Colonic mucosa (tissue), 4 donors: ENCODE data around the gene GSE1. TPM values are rescaled to one million over a fixed set of nuclear protein-coding genes. Genes with fewer than 3 reads are reported as not detected.

Experiments
- DNase-seq: peaks from one replicate; pipeline ENCODE4 v3.0.0-alpha.2; 2020
- H3K27ac ChIP-seq: fragments of 200-600 bp; one replicate; pipeline ENCODE4 v1.8.0; 2021
- H3K27me3 ChIP-seq: fragments of 200-600 bp; one replicate; pipeline ENCODE4 v1.8.0; 2021
- H3K36me3 ChIP-seq: fragments of 200-600 bp; one replicate; pipeline ENCODE4 v1.8.0; 2021
- H3K4me1 ChIP-seq: fragments of 200-600 bp; one replicate; pipeline ENCODE4 v1.8.0; 2021; ENCODE audit warnings: mild to moderate bottlenecking
- H3K4me3 ChIP-seq: fragments of 200-600 bp; one replicate; pipeline ENCODE4 v1.8.0; 2021
- H3K9ac ChIP-seq, 2 donors: one replicate each; pipeline ENCODE4 v1.7.0; 2013; ENCODE audit warnings: control low read depth in 2 of 2, low read depth in 2 of 2, low read length in 2 of 2
- H3K9me3 ChIP-seq: fragments of 200-600 bp; one replicate; pipeline ENCODE4 v1.8.0; 2021
- CTCF ChIP-seq: fragments of 200-600 bp; IDR thresholded peaks from one replicate; pipeline ENCODE4 v1.8.0; 2022; ENCODE audit warnings: antibody characterized with exemption, mild to moderate bottlenecking
- intact Hi-C: fragments of 100-400 bp; cut with DNase I; formaldehyde crosslinking; loops from one replicate; pipeline ENCODE4 v1.14.1; 2022
- total RNA-seq, 2 donors: library from RNA; stranded (reverse); fragmentation: NEBNext Ultra II Directional in 1 of 2; extraction: Animal tissue kit (Norgen Biotek cat#: 25700) in 1 of 2; gene quantifications; one replicate each; pipeline ENCODE4 v1.2.1, GENCODE V29; 2021
- donor health status: healthy.
- donor health status: DM: no; HTN: no; CAD: no.
- donor health status: DM: no; HTN: no; CAD: no.

GSE1 gene
- total RNA-seq, 2 donors from 2014 or later = 79.2 to 103 TPM

GRCh38 chr16:85621698-85622428, 8.7 kb downstream of the GSE1 start:
- peak overlapping the region in 1 of 2 donors; percentile 38 for H3K9ac ChIP-seq
- intact Hi-C loops = no loop called here
- no peaks in the 10 kb centered on the region for H3K9me3 ChIP-seq
- H3K27ac ChIP-seq = peak overlapping the region; percentile 36
- no peaks in the 10 kb centered on the region for H3K36me3 ChIP-seq
- H3K27me3 ChIP-seq = no peaks in the 10 kb centered on the region
- no peak overlapping the region for H3K4me3 ChIP-seq
- peaks cover 22% of the 10 kb centered on the region for H3K4me1 ChIP-seq
- peak; percentile 86 for DNase-seq
- no peak for TF ChIP-seq CTCF

GRCh38 chr16:85622683-85623082, 9.6 kb downstream of the GSE1 start:
- H3K27ac ChIP-seq = no peak overlapping the region
- no peaks in the 10 kb centered on the region for H3K27me3 ChIP-seq
- H3K36me3 ChIP-seq = no peaks in the 10 kb centered on the region
- intact Hi-C loops = no loop called here
- no peak overlapping the region for H3K4me3 ChIP-seq
- H3K4me1 ChIP-seq = peaks cover 18% of the 10 kb centered on the region
- TF ChIP-seq CTCF = no peak
- H3K9me3 ChIP-seq = no peaks in the 10 kb centered on the region
- H3K9ac ChIP-seq = no peak overlapping the region
- no peak for DNase-seq

DNA sequence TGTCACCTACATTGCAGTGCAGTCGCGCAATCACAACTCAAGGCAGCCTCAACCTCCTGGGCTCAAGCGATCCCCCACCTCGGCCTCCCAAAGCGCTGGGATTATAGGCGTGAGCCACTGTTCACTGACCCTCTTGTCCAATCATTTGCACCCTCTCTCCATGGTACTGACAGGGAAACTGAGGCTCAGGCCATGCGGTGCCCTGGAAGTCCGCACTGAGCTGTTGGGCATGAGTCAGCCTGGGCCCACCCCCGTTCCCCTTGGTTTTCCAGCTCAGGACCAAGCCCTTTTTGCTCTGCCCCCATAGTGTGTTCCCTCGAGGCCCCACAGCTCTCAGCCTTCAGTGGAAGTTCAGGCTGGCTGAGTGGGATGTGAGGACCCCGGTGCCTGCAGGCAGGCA, 10.1 kb downstream of the GSE1 start:
- no peaks in the 10 kb centered on the region for H3K36me3 ChIP-seq
- H3K27me3 ChIP-seq = no peaks in the 10 kb centered on the region
- no peak for DNase-seq
- intact Hi-C loops = no loop called here
- H3K9me3 ChIP-seq = no peaks in the 10 kb centered on the region
- no peak overlapping the region for H3K27ac ChIP-seq
- no peak overlapping the region for H3K4me3 ChIP-seq
- no peak for TF ChIP-seq CTCF
- no peak overlapping the region for H3K9ac ChIP-seq
- peaks cover 18% of the 10 kb centered on the region for H3K4me1 ChIP-seq

GRCh38 chr16:85623997-85624601, 11.0 kb downstream of the GSE1 start:
- H3K36me3 ChIP-seq = no peaks in the 10 kb centered on the region
- peaks cover 18% of the 10 kb centered on the region for H3K4me1 ChIP-seq
- DNase-seq = no peak
- no peak overlapping the region for H3K27ac ChIP-seq
- no peaks in the 10 kb centered on the region for H3K9me3 ChIP-seq
- TF ChIP-seq CTCF = no peak
- no peaks in the 10 kb centered on the region for H3K27me3 ChIP-seq
- intact Hi-C loops = no loop called here
- H3K9ac ChIP-seq = no peak overlapping the region
- no peak overlapping the region for H3K4me3 ChIP-seq

- no peak for TF ChIP-seq CTCF
- Histone ChIP-seq H3K27me3 (no peaks in the 10 kb centered on the region), H3K36me3 (no peaks in the 10 kb centered on the region), H3K9ac (no peak overlapping the region), H3K4me3 (no peak overlapping the region), H3K27ac (no peak overlapping the region), H3K9me3 (no peaks in the 10 kb centered on the region), H3K4me1 (peaks cover 18% of the 10 kb centered on the region)
- intact Hi-C loops = no loop called here
- DNase-seq = no peak
Measured at GRCh38 chr16:85624646-85625045, 11.5 kb downstream of the GSE1 start.
